ENCODE data around the gene PTPRM.

GRCh38 chr18:8117006-8117371 lies 549.9 kb downstream of the PTPRM start:
- TF ChIP-seq CTCF (conservative IDR thresholded peaks at IDR 0.05; ENCODE audit: low read depth, low read length) (no peak), EZH2 (IDR thresholded peaks at IDR 0.05; ENCODE audit: borderline replicate concordance, low read depth, low read length, poor library complexity, severe bottlenecking) (no peak)
